ENCODE measurements around the gene KLHL30.

Gene KLHL30

GRCh38 chr2:238138331-238139195 lies at the start of gene KLHL30:
Gene KLHL30, plus strand, starts transcription at chr2:238138668. Its CDS starts 2,087 bp downstream, at chr2:238140755.
- DNase-seq (ENCODE audit: low read depth in 3 of 3) = no peak

GRCh38 chr2:238090887-238091286 lies 47.6 kb upstream of the KLHL30 start:
- no peak for DNase-seq (ENCODE audit: low read depth in 3 of 3)

DNA sequence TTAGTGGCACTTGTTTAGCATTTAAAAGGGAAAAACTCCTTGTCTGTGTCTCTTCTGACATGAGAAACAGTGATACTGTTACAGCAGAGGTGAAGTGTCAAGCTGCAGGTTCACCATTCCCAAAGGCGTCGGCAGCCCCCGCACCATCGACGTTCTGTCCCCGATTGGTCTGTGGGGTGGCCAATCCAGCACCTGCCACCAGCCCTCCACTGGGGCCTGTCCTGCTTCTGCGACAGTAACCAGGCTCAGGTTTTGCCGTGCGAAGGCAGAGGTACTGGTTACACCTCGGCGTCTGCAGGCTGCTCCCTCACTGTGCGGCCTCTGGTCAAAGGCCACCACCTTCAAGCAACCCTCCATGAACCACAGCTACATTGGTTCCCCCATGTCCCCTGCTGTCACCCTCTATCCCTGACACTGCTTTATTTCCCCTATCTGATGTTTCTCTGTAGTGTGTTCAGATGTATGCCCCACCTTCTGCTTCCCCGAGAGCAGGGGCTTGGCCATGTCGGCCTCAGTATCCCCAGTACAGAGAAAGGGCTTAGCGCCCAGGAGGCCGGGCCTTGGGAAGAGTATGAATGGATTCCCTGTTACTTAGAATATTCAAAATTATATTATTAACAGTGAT lies 46.9 kb upstream of the KLHL30 start:
- DNase-seq (ENCODE audit: low read depth in 3 of 3) = no peak

GRCh38 chr2:238092486-238093035 lies 45.9 kb upstream of the KLHL30 start:
- no peak for DNase-seq (ENCODE audit: low read depth in 3 of 3)

GRCh38 chr2:238093181-238094140 lies 45.0 kb upstream of the KLHL30 start:
- DNase-seq (ENCODE audit: low read depth in 3 of 3) = no peak

DNA sequence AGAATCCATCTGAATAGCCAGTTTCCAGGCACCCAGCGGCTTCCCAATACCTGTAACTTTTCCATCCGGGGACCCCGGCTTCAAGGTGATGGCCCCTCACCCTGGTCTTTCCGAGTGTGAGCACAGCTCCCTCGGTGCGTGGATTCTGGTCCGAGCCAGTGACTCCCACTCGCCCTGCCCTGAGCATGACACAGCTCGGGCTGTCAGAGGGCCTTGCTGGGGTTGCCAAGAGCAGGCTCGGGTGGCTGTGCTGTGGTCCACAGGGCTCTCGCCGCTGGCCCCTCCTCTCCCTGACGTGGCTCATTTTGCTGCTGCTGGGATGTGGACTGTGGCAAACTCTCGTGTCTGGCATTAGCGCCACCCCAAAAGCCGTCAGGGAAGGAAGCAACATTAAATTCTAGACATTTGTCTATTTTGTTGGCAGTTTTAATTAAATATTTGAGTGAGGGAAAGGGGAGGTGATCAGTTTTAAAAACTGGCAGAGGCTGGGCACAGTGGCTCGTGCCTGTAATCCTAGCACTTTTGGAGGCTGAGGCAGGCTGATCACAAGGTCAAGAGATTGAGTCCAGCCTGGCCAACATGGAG lies 43.9 kb upstream of the KLHL30 start:
- DNase-seq (ENCODE audit: low read depth in 3 of 3) = no peak

DNA sequence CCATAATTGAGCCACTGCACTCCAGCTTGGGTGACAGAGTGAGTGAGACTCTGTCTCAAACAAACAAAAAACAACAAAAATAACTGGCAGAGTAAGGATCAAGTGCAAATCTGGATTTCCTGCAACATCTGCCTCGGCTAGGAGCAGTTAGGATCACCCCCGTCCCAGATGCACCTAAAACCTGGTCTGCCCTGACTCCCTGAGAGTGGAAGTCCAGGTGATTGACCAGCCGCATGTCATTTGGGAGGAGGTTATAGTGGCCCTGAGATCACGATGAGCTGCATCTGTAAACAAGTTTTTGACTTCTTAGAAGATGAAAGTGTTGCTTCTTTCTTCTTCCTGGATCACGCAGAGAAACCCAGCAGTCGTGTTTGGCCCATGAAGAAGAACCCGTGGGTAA lies 43.3 kb upstream of the KLHL30 start:
- no peak for DNase-seq (ENCODE audit: low read depth in 3 of 3)

DNA sequence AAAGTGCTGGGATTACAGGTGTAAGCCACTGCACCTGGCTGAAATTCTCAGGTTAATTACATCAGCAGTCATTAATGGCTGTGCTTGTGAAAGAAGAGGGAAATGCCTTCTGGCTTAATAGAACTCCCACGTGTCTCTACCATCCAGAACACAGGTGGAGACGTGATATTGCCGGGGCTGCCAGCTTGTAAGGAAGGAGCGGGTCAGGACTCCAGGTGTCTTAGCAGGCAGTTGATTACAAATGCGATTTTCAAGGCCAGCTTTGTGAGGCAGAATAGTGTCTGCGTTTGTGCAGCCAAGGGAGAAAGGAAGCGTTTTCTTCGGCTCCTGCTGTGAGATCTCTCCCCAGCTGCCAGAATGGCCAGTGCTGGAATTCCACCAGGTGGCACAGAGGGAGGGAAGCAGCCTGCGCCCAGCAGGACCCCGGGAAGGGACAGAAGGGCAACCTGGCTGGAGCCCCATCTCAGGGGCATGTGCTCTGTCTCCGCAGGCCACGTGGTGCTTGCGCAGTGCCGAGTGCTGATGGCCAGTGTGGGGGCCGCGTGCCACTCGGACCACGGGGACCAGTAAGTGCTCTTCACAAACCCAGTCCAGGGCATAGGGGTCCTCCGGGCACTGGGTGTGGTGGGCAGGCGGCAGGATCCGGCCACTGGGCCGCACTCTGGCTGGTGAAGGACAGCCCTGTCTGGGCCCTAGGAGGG lies 42.0 kb upstream of the KLHL30 start:
- DNase-seq (ENCODE audit: low read depth in 3 of 3) = no peak

GRCh38 chr2:238097201-238097987 lies 41.1 kb upstream of the KLHL30 start:
- DNase-seq (ENCODE audit: low read depth in 3 of 3) = no peak

- DNase-seq (ENCODE audit: low read depth in 3 of 3) = no peak
Measured at GRCh38 chr2:238097988-238098871, 40.2 kb upstream of the KLHL30 start.

- DNase-seq (ENCODE audit: low read depth in 3 of 3) = no peak
Measured at GRCh38 chr2:238098901-238099713, 39.4 kb upstream of the KLHL30 start.

DNA sequence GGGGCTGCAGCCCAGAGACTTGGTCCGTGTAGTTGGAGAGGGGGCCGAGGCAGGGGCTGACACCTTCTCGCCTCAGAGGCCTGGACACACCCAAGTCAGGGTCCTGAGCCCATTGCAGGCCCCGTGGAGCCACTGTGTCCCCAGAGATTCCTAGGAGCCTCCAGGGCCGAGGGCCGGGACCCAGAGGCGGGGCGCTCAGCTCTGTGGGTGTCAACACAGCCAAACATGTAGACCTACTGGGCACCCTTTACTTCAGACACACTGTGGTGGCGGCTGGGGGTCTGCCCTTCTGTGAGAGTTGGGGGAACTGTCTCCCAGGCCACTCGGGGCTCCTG lies 38.8 kb upstream of the KLHL30 start:
- DNase-seq (ENCODE audit: low read depth in 3 of 3) = no peak

GRCh38 chr2:238100049-238100820 lies 38.2 kb upstream of the KLHL30 start, which contains the start of gene ESPNL:
Gene ESPNL, plus strand, starts transcription at chr2:238100340. Its CDS starts 80 bp downstream, at chr2:238100420.
- no peak for DNase-seq (ENCODE audit: low read depth in 3 of 3)

DNA sequence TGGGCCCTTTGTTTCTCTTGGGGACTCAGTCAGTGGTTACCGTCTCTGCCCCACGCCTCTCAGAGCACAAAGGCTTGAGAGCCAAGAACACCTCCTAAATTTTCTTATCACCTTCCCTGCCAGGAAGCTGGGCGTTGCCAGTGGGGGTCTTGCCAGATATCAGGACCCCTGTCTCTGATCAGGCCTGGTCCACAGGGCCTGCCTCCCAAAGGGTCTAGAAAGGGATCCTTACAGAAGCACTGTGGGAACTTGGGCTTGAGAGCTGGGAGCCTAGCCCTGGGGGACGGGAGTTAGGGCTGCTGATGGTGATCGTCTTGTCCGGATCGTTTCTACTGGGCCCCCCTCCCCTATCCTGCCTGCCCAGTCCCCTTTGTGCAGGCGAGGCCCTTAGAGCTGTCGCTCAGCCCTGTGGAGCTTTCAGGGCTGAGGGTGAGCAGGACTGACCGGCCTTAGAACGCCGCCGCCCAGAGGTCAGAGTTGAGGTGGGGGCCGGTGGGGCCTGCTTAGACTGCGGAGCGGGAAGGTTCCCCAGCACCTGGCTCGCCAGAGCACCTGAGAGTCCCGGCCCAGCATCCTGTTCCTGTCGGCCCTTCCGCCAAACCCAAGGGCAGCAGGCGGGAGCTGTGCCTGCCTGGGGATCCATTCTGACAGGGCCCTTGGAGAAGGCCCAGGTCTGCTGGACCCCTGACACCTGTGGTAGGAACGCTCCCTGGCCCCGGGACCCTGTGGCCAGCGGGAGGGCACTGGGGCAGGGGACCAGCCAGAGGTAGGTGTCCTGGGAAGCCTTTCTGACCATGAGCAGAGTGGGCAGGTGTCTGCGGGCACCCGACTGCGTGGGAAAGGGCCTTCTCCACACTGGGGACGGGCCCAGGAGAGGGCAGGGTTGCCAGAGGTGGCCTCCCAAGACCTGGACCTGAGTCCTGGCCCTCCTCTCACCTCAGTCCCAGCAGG lies 37.4 kb upstream of the KLHL30 start:
- DNase-seq (ENCODE audit: low read depth in 3 of 3) = no peak

DNA sequence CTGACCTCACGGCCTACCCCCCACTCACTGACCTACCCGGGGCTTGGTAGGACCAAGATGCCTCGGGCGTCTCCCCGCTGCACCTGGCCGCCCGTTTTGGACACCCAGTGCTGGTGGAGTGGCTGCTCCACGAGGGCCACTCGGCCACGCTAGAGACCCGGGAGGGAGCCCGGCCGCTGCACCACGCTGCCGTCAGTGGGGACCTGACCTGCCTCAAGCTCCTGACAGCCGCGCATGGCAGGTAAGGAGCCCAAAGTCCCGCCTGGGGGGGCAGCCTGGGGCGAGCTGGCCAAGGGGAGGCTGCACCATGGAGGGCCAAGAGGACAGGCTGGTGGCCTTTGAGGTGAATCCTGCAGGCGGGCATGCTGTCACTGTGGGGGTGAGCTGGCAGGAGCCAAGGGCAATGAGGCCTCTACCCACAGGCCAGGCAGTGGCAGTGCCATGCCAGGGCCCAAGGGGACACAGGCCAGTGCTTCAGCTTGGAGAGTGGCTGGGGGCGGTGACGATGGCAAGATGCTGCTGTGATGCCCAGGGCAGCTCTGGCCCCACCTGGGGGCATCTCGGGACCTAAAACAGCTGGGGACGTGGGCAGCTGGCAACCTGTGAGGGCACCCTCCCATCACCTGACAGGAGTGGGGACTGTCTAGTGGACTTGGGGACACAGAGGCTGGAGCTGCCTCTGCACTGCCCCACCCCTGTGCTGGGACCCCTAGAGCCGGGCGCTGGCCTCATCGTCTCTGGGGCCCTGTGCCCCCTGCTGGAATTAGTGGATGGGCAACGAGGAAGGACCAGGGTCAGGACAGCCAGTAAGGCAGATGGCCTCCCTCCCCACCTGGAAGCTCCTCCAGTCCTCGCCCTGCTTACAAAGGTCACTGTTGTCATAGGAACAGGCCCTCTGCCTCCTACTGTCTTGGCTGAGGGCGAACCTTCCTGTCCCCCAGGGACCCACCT lies 36.3 kb upstream of the KLHL30 start:
- no peak for DNase-seq (ENCODE audit: low read depth in 3 of 3)
